ENCODE measurements around the gene ADAMTSL3.
"Not testable (repeated sequence)": the region's sequence is repeated elsewhere in the genome, so short reads cannot be mapped to it uniquely, and the experiment has no call there.

The ADAMTSL3 gene

DNA sequence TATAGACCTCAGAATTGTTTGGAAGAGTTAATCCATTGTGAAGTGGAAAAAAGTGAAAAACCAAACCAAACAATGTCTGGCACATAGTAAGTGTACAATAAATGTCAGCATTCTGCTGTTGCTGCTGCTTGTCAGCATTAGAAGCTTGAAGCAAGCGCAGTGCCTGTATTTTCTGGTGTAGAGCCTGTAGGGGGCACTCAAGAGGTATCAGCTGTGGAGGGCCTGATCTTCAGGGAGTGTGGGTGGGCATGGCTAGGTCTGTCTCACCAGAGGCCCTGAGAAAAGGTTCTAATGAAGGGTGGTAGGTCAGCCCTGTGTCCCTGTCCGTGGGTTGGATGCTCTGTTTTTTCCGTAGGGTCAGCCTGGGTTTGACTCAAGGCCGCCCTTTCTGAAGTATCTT lies 3.6 kb downstream of the ADAMTSL3 start:
- DNase-seq: no peak

DNA sequence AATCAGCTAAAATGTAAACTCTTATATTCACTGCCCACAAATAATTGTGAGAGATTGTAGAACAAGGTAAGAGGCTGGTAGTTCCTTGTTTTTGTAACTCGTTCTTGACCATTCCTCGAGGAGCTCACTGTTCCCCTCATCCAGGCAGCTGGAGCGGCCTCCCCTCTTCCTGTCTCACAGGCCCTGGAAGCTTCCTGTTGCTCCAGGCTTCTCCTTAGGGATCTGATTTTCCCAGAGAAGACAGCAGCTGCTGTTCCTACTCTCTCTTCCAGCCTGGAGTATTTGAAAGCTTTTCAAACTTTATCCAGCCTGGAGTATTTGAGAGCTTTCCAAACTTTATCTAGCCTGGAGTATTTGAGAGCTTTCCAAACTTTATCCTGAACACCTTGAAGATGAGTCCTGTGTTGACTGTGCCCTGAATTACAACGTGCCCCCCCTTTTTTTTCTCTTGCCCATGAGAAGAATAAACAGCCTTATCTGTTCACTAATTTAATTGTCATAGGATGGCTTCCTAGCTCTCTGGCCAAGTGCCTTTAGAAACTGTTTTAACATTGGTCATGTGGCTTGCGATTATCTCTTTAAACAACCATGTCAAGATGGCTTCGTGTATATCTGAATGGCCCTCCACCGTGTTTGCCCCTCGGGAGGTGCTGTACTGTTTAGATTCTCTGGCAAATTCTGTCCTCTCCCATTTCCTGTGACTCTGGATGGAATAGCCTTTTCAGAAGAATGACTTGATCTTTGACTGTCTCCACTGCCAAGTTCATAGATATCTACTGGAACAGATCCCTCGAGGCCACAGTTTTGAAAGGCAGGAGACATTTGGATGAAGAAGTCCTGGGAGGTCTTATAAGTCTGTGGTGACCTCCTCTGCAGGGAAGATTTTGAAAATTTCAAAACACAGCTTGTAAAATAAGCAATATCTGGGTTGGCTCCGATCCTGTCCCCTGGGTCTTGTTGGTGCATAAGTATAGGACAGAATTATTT lies 4.8 kb downstream of the ADAMTSL3 start:
- no peak for DNase-seq

DNA sequence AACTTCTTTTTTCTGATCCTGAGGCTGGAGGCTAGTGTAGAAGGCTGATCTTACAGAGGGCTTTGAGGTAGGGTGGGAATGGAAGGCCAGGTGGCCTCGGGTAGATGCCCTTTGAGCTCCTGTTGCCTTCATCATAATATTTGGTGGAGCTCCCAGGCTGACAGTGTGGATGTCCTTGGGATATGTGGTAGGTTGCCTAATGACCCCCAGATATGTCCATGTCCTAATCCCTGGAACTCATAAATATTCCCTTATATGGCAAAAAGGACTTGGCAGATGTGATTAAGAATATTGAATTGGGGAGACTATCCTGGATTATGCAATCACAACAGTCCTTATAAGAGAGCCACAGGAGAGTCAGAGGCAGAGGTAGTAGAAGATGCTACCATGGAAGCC lies 5.5 kb downstream of the ADAMTSL3 start:
- DNase-seq: no peak

DNA sequence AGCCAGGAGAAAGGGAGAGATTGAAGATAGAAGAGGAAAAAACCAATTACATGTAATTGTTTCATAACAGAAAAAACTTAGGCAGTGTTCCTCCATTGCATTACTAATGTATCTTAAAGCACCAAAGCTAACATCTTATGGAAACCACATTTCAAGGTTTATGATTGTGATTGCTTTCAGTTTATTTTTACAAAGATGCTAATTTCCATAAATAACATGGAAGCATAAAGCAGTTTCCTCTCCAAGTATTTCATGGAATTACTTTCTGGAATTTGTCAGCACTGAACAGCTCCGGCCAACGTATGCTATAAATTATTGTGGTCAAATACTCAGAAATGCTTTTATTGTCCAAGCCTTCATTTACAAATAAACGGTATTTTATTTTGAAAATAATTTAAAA lies 11.6 kb downstream of the ADAMTSL3 start:
- no peak for DNase-seq

DNA sequence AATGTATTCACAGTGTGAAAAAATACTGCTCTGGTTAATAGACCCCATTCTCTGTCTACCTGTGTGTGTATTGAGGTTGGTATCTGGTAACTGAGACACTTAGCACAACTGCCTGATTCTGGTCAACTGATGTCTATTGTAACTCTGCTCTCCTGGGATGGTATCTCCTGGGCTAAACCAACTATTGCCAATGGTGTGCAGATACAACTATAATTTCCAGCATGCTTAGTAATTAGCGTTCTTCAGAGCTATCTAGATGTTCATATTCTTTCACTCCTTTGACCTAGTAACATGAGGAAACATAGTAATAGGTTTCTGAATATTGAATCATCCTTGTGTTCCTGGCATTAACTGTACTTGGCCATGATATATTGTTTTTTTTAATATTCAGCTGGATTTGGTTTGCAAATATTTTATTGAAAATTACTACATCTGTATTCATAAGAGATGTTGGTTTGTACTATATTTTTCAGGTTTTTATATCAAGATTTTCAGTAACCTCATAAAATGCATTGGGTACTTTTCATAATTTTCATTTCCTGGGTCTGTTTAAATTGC lies 16.8 kb downstream of the ADAMTSL3 start:
- no peak for DNase-seq

DNA sequence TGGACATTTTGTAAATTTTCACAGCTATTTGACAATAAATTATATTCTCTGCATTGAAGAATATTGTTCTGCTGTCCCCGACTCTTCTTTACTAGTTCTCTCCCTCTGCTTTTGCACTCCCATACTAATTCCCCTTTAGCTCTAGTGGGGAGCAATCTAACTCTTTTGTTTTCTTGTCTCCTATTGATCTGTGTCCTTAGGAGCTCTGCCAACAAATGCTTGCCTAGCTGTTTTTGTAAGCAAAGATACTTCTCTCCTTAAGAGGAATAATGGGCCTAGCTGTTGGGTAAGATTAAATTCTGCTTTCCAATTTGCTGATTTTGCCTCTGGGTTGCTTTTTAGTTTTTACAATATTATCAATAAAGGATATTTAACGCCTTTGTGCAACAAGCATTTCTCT lies 17.7 kb downstream of the ADAMTSL3 start:
- DNase-seq: no peak

DNA sequence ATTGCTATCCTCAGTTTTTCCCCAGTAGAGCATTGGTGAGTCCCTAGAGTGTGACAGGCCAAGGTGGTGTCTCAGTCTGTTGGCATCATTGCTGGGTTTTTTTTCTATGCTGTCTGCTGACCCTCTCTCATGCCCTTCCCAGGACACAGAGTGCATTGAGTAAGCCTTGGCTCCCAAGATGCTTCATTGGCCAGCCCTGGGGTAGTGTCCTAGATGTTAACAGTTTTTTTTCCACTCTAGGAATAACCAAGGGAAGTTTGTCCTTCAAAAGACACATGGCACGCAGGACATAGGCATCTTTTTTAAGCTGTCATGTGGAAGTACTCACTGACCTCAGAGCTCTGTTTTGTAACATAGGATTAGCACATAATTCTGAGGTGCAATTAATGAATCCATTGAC lies 19.5 kb downstream of the ADAMTSL3 start:
- DNase-seq: no peak

DNA sequence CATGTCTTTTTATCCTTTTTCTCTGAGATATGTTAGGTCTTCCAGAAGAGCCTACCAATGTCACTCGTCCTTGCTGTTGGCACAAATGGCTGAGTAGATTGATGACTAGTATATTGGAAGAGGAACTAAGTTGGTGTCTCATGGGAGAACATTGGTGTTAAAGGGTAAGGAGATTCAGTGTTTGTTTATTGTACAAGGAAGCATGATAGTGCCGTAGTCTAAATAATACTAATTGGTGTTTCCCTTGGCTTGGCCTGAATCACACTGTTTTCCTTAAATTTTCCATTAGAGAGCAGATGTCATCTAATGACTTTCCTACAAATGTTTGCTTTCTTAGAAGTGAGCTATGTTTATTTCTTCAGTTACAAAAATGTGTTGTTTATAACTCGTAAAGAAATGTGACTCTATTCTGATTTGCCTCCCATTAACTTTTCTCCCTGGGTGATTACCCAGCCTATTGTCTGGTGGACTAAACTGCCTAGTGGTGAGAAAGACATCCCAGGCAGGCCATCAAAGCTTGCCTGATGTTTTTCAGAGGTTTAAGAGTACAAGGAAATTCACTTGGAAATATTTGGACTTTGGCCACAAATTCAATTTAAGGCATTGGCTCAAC lies 28.7 kb downstream of the ADAMTSL3 start:
- DNase-seq: no peak

DNA sequence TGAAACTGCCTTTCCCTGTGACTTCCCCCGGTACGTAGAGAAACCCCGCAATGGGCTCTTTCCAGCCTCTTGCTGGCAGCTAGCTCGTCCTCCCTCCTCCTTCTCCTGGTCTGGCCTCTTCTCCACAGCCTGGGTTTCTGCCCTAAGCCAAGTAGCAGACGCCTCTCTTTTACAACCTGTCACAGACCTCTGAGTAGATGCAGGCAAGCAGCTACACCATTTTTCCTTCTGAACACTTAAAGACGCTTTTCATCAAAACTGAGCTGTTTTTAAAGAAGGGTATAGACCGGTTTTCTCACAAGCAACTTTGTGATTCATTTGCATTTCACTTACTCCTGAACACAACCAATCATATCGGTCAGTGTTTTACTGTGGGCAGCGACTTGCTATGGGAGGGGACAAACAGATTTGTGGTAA lies 32.0 kb downstream of the ADAMTSL3 start:
- no peak for DNase-seq

DNA sequence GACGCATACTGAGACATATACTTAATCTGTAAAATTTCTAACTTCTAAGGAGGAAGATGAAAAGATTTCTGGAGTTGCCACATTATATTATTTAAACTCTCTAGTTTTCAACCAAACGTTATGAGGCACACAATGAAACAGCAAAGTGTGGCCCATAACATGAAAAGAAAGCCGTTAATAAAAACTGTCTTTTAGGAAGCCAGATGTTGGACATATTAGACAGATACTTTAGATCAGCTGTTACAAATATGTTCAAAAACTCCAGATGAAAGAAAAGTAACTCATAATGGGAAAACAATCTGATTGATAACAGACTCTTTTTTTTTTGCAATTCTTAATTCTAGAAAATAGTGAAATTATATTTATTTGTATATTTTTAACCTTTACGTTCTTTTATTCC lies 34.3 kb downstream of the ADAMTSL3 start:
- DNase-seq: no peak

DNA sequence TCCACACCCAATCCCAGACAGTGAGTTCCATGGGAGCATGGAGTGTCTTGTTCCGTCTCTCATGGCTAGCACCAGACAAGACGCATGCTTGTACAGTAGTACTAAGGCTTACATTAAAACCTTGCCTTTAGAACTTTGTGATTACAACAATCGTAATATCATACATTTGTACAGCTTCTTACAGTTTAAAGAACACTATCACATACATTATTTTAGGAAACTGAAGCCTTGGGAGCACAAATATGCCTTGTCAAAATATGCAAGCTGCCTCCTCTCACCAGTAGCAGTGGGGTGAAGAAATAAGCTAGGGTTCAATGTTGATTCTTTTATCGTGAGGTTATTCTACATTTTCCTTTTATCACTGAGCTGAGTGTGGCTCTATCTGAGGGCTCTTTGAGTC lies 36.8 kb downstream of the ADAMTSL3 start:
- no peak for DNase-seq

DNA sequence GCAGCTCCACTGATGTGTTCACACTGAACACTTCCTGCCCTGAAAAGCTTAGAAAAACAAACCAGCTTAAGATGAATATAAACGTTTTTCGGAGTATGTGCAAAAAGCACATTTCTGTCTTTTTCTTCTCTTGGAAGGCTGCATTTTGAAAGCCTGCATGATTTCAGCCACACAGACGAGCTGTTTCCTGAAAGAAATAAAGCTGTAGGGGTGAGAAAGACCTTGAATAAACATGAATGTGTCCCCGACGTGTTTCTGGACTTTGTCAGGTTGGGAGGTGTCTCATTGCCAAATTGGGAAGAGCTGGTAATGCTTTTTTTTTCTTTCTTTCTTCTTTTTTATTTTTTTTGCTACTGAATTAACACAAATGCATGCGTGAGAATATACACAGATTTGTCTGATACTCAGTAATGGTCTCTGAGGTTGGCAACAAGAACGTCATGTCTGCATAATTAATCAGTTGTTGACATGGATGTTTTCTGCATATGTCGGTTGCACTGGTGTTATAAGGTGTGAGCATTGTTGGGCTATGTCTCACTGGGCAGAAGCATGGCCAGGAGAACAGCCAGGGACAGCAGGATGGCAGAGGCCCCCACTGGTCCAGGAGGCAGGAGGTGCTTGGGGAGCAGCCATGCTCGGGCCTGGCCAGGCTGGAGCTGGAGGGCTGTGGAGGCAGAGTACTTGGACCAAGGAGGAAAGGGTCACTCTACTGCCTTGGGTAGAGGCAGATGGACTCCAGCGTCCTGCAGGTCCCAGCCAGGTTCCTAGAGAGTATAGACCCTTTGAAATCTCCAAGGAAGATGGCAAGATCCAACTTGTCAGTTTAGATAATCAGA lies 39.0 kb downstream of the ADAMTSL3 start:
- DNase-seq: no peak

DNA sequence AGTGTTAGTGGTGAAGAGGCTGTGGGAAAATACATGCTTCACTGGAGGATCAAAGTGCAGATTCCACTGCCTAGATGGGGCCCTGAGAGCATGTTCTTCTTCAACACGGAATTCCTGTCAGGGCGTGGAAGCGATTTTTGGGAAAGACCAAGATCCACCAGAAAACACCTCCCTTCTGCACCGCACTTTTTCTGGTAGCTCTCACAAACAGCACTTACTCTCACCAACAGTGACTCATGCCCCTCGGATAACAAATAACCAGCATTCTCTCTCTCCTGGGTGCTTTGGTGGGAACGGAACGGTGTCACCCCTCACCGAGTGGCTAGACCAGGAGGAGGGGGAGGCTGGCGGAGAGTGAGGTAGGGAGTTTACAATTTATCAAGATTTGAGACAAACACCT lies 40.1 kb downstream of the ADAMTSL3 start:
- no peak for DNase-seq

DNA sequence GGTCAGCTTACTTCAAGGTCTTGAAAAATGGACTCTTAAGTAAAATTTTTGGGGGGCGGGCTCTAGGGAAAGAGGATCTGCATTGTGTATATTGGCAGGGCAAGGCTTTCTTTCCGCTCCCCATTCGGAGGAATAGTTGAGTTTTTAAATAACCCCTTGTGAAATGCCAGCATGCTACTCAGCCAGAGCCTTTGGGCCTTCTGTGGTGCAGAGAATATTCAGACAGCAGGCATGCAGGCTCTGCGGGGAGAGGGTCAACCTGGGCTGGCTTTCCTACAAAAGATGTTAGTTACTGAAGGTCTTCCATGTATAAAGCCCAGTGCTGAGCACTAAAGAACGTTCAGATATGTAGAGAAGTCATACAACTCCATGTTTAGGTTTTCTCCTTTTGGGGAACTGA lies 40.6 kb downstream of the ADAMTSL3 start:
- DNase-seq: no peak

DNA sequence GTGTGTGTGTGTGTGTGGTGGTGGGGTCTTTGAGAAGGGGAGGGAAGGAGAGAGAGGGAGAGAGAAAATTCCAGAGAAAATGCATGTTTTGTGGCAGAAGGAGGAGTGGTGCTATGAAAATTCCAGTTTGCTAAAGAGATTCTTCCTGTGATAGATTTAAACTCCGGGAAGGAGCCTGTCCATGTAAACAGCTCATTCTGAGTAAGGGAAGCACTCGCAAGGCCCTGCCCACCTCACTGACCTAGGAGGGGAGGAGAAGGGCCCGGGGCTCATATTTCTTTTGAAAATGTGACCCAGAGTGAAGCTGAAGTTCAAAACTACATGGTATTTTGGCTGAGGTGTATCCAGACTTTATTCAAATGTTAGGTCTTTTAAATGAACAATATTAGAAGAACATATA lies 41.3 kb downstream of the ADAMTSL3 start:
- no peak for DNase-seq

DNA sequence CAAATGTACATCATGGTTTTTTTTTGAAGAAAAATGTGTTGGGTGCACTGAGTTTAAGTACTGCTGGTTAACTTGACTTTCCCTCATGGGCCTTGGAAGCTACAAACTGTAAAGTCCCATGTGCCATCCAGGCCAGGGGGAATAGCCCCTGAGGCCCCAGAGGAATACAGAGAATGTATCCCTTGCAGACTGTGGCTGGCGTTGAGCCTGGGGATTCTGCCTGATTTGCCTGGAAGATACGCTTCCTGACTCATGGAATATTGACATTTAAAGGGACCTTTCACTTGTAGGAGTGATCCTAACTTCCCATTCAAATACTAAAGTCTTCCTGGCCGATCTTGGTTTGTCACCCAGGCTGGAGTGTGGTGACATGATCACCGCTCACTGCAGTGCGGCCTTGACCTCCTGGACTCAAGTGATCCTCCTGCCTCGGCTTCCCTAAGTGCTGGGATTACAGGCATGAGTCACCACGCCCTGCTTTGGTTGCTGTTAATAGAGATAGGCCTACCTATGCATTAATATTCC lies 42.0 kb downstream of the ADAMTSL3 start:
- no peak for DNase-seq

DNA sequence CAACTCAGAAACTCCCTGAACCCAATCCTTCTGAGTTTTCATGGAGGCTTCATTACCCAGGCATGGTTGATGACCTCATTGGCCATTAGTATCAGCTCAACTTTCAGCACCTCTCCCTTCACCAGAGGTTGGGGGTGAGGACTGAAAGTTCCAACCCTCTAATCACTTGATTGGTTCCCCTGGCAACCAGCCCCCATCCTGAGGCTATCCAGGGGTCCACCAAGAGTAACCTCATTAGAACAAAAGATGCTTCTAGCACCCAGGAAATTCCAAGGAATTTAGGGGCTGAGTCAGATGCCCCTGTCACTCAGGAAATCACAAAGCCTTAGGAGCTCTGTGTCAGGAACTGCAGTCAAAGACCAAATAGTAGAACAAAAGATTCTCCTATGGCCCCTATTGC lies 43.8 kb downstream of the ADAMTSL3 start:
- DNase-seq: no peak

DNA sequence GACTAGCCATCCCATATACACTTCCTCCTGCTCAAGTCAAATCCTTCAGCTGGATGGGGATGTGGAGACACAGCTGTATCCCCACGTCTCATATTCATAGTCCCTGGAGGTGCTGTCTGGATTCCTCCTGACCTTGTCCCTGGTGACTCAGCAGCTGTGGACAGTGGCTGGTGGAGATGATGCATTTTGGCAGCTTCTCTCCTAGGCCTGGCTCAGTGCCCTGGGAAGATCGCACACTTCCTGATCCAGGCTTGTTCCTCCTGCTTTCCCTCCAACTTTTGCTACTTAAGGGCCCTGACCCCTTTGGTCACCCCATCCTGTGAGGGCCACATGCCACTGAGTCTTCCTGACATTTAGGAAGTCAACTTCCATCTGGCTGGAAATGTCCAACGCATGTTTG lies 44.4 kb downstream of the ADAMTSL3 start:
- no peak for DNase-seq

DNA sequence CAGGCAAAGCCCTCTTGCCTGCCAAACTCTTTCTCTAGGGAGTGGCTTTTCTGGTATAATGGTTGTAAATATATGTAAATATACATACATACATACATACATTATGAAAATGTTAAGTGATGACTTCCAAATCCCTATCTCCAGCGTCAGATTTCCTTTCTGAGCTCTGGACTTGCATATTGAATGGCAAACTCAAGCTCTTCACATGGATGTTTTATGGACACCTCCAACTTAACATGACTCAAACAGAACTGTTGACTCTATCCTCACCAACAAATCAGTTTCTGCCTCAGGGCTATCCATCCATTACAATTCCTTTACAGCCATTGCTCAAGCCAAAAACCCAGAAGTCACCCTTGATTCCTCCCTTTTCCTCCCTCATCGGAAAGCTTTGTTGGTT lies 45.1 kb downstream of the ADAMTSL3 start:
- DNase-seq: no peak

DNA sequence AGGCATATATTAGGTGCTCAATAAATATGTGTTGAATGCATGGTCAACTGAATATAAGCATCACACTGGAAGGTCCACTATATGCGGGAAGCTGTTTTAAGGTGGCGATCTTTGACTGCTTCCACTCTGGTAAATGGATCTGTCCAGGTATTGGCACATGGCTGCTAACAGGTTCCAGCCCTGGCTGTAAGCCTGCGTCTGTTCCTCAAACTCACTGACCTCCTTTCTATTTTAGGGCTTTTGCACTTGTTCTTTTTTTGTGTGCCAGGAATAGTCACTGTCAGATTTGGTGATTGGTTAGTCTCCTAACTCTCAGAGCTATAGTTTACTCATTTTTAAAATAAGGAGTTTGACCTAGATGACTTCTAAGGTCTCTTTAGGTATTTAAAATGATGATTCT lies 46.2 kb downstream of the ADAMTSL3 start:
- DNase-seq: no peak

DNA sequence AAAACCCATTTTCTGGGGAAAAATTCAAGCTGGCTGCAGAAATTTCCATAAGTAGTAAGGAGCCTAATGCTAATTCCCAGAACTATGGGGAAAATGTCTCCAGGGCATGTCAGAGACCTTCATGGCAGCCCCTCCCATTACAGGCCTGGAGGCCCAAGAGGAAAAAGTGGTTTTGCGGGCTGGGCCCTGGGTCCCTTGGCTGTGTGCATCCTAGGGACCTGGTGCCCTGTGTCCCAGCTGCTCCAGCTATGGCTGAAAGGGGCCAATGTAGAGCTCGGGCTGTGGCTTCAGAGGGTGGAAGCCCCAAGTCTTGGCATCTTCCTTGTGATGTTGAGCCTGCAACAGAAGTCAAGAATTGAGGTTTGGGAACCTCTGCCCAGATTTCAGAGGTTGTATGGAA lies 48.4 kb downstream of the ADAMTSL3 start:
- DNase-seq: not testable (repeated sequence)

DNA sequence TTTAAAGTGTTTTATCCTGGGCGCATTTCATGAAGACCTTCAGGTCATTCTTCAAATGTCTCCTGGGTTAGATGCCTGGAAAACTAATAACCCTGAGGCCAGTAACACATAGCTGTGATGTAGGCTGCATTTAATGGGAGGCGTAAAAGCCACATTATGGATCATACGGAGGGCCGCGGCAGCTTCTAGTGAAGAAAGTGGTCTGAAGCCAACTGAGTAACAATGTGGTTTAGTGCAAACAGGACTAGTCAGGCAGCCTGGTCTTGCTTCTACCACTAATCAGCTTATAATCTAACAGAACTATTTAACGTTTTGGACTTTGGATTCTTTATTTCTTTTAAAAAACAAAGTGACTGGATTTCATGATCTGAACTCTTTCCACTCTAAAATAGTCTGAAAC lies 54.4 kb downstream of the ADAMTSL3 start:
- no peak for DNase-seq

DNA sequence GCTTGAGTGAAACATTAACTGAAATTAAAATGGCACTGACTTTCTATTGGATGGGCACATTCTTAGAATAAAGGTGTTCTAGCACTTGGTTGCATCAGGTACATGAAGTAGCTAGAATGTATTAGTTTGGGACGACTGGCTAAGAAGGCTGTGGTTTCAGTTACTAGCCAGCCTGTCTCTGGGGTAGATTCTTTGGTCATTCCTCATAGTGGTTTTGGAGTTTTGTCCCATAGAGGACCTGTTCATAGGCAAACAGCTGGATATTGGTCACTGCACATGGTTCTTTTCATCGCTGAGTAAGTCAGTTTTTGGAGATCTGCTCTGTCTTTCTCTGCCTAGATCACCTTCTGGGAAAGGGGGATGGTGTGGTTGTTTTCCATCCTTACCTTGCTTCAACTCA lies 55.3 kb downstream of the ADAMTSL3 start:
- no peak for DNase-seq

Data from CD4-positive, alpha-beta T cell treated with Interleukin-4 for 1 hour (primary cell).